IMR-90 (cell line): ENCODE data around the gene EVA1C. TPM values are rescaled to one million over a fixed set of nuclear protein-coding genes. Genes with fewer than 3 reads are reported as not detected.

Experiments
- ATAC-seq: fragments of 200-7000 bp; cut with Tn5 transposase; 2 replicates; pipeline ENCODE4 v1.9.1; 2020; ENCODE audit warnings: low read depth, mild to moderate bottlenecking, moderate library complexity
- BruUV-seq: library from RNA; stranded (reverse); fragments of 400-500 nt; replicated peaks from 2 replicates; lab custom pipeline; 2021; lab: Mats Ljungman, UMichigan
- CTCF ChIA-PET: fragments of 300-600 bp; formaldehyde crosslinking; extraction: SDS; loops from one replicate; lab custom pipeline; 2021; ENCODE audit warnings: antibody characterized with exemption; lab: Yijun Ruan, JAX
- POLR2A ChIA-PET: fragments of 300-600 bp; sonication (Branson Sonifier 250); formaldehyde crosslinking; loops from one replicate; lab custom pipeline; 2022; ENCODE audit warnings: antibody characterized with exemption; ENCODE audit not compliant: unreplicated experiment; lab: Charles Lee
- DNase-seq: peaks from one replicate; pipeline ENCODE4 v3.0.0; 2013
- H2AFZ ChIP-seq: replicated peaks from 2 replicates; pipeline ENCODE3; 2013; ENCODE audit warnings: low read length, mild to moderate bottlenecking; ENCODE audit not compliant: poor library complexity
- H2AK5ac ChIP-seq: 2 replicates; pipeline ENCODE4 v1.6.1; 2013; ENCODE audit warnings: low read depth, low read length, inconsistent platforms
- H2AK9ac ChIP-seq: replicated peaks from 2 replicates; pipeline ENCODE3; 2013; ENCODE audit warnings: mild to moderate bottlenecking, low read depth, low read length, moderate library complexity; ENCODE audit not compliant: poor library complexity
- H2BK120ac ChIP-seq: 2 replicates; pipeline ENCODE4 v1.6.1; 2013; ENCODE audit warnings: low read depth, low read length, inconsistent platforms
- H2BK15ac ChIP-seq: 3 replicates; pipeline ENCODE4 v1.6.1; 2013; ENCODE audit warnings: low read depth, low read length, inconsistent platforms
- H2BK20ac ChIP-seq: 2 replicates; pipeline ENCODE4 v1.6.1; 2013; ENCODE audit warnings: low read depth, mild to moderate bottlenecking, inconsistent platforms, low read length, moderate library complexity
- H2BK5ac ChIP-seq: 2 replicates; pipeline ENCODE4 v1.6.1; 2013; ENCODE audit warnings: mild to moderate bottlenecking, low read depth, low read length, inconsistent platforms; ENCODE audit not compliant: poor library complexity, severe bottlenecking
- H3K14ac ChIP-seq: replicated peaks from 2 replicates; pipeline ENCODE4 v1.6.1; 2013; ENCODE audit warnings: low read depth, low read length, inconsistent platforms
- H3K18ac ChIP-seq: 2 replicates; pipeline ENCODE4 v1.6.1; 2013; ENCODE audit warnings: low read depth, low read length, control low read depth
- H3K23ac ChIP-seq: 2 replicates; pipeline ENCODE4 v1.6.1; 2013; ENCODE audit warnings: low read depth, low read length, inconsistent platforms
- H3K27ac ChIP-seq: 2 replicates; pipeline ENCODE4 v1.5.1; 2013; ENCODE audit warnings: mild to moderate bottlenecking, control low read depth, low read length; ENCODE audit not compliant: insufficient read depth
- H3K27me3 ChIP-seq: 2 replicates; pipeline ENCODE4 v1.6.1; 2013; ENCODE audit warnings: low read length; ENCODE audit not compliant: control insufficient read depth, insufficient read depth
- H3K36me3 ChIP-seq: 2 replicates; pipeline ENCODE4 v1.6.1; 2013; ENCODE audit warnings: low read length, mixed read lengths; ENCODE audit not compliant: control insufficient read depth, insufficient read depth
- H3K4ac ChIP-seq: 2 replicates; pipeline ENCODE4 v1.6.1; 2013; ENCODE audit warnings: low read depth, low read length, inconsistent platforms
- H3K4me1 ChIP-seq: 2 replicates; pipeline ENCODE4 v1.6.1; 2013; ENCODE audit warnings: low read length, mixed read lengths; ENCODE audit not compliant: control insufficient read depth, insufficient read depth
- H3K4me2 ChIP-seq: 2 replicates; pipeline ENCODE4 v1.6.1; 2013; ENCODE audit warnings: low read depth, mild to moderate bottlenecking, control low read depth, low read length, moderate library complexity
- H3K4me3 ChIP-seq: 2 replicates; pipeline ENCODE4 v1.5.1; 2013; ENCODE audit warnings: low read depth, mild to moderate bottlenecking, control low read depth, low read length, moderate library complexity; ENCODE audit not compliant: insufficient read depth
- H3K56ac ChIP-seq: 2 replicates; pipeline ENCODE4 v1.6.1; 2013; ENCODE audit warnings: low read length, inconsistent platforms; ENCODE audit not compliant: insufficient read depth; ENCODE audit errors: extremely low read depth
- H3K79me1 ChIP-seq, 2 experiments: 2 replicates each; pipeline ENCODE4 v1.6.1; 2013; ENCODE audit warnings: low read length in 2 of 2, inconsistent platforms in 1 of 2, low read depth in 1 of 2
- H3K9ac ChIP-seq: 2 replicates; pipeline ENCODE4 v1.6.1; 2013; ENCODE audit warnings: low read depth, low read length, control low read depth
- H3K9me1 ChIP-seq: 2 replicates; pipeline ENCODE4 v1.6.1; 2013; ENCODE audit warnings: low read length, inconsistent platforms; ENCODE audit not compliant: insufficient read depth
- H3K9me3 ChIP-seq: 2 replicates; pipeline ENCODE4 v1.6.1; 2013; ENCODE audit warnings: low read length; ENCODE audit not compliant: control insufficient read depth, insufficient read depth
- H4K20me1 ChIP-seq: 2 replicates; pipeline ENCODE4 v1.6.1; 2013; ENCODE audit warnings: low read length, inconsistent platforms; ENCODE audit not compliant: insufficient read depth
- H4K5ac ChIP-seq: 2 replicates; pipeline ENCODE4 v1.6.1; 2013; ENCODE audit warnings: mild to moderate bottlenecking, low read depth, low read length, control low read depth
- H4K8ac ChIP-seq, 2 experiments: 2 replicates each; pipeline ENCODE4 v1.6.1; 2013; ENCODE audit warnings: low read depth in 2 of 2, low read length in 2 of 2, control low read depth in 1 of 2, inconsistent platforms in 1 of 2
- H4K91ac ChIP-seq: 2 replicates; pipeline ENCODE4 v1.6.1; 2013; ENCODE audit warnings: low read depth, low read length, inconsistent platforms; ENCODE audit not compliant: insufficient read depth
- BHLHE40 ChIP-seq: fragments of 150-350 bp; IDR thresholded peaks from 2 replicates; pipeline ENCODE4 v1.6.1; 2016; ENCODE audit warnings: mild to moderate bottlenecking, low read depth, low read length
- CEBPB ChIP-seq: IDR thresholded peaks from 2 replicates; pipeline ENCODE4 v1.6.1; 2012; ENCODE audit warnings: low read depth, low read length, improper control_type of control experiment
- CHD1 ChIP-seq: IDR thresholded peaks from 2 replicates; pipeline ENCODE4 v1.6.1; 2012; ENCODE audit warnings: low read depth, low read length, improper control_type of control experiment
- MAFK ChIP-seq: IDR thresholded peaks from 2 replicates; pipeline ENCODE4 v1.6.1; 2012; ENCODE audit warnings: low read depth, low read length, improper control_type of control experiment
- MAZ ChIP-seq: IDR thresholded peaks from 2 replicates; pipeline ENCODE4 v1.6.1; 2012; ENCODE audit warnings: low read depth, mild to moderate bottlenecking, low read length, improper control_type of control experiment, moderate library complexity, borderline replicate concordance
- MXI1 ChIP-seq: IDR thresholded peaks from 2 replicates; pipeline ENCODE4 v1.6.1; 2012; ENCODE audit warnings: low read depth, mild to moderate bottlenecking, low read length, moderate library complexity, borderline replicate concordance
- NFE2L2 ChIP-seq: fragments of 150-350 bp; IDR thresholded peaks from 2 replicates; pipeline ENCODE4 v1.6.1; 2016; ENCODE audit warnings: low read depth, mild to moderate bottlenecking, low read length
- POLR2A ChIP-seq: IDR thresholded peaks from 2 replicates; pipeline ENCODE4 v1.6.1; 2012; ENCODE audit warnings: mild to moderate bottlenecking, low read depth, low read length
- RAD21 ChIP-seq: IDR thresholded peaks from 2 replicates; pipeline ENCODE4 v1.6.1; 2012; ENCODE audit warnings: low read length, improper control_type of control experiment
- RCOR1 ChIP-seq: IDR thresholded peaks from 2 replicates; pipeline ENCODE4 v1.6.1; 2012; ENCODE audit warnings: mild to moderate bottlenecking, low read length, improper control_type of control experiment; ENCODE audit not compliant: insufficient replicate concordance
- RFX5 ChIP-seq: IDR thresholded peaks from 2 replicates; pipeline ENCODE4 v1.8.0; 2012; ENCODE audit warnings: low read depth, mild to moderate bottlenecking, low read length, moderate library complexity
- SMC3 ChIP-seq: fragments of 150-350 bp; IDR thresholded peaks from 2 replicates; pipeline ENCODE4 v1.6.1; 2016; ENCODE audit warnings: low read depth, mild to moderate bottlenecking, antibody characterized with exemption, low read length, moderate library complexity
- WGBS, 2 experiments: methylation state at CpG; one replicate each; pipeline versions ENCODE4 v1.1.5 to v1.1.7; 2013; ENCODE audit warnings: missing lambda C conversion rate in 2 of 2; ENCODE audit not compliant: insufficient read length in 1 of 2; ENCODE audit errors: extremely low coverage in 2 of 2; 5-methylcytosine and 5-hydroxymethylcytosine counted together
- dilution Hi-C: fragments of 300-500 bp; cut with HindIII; formaldehyde crosslinking; loops from one replicate; pipeline ENCODE4 v1.14.3; 2018; ENCODE audit warnings: low sequenced_read_pairs; ENCODE audit not compliant: unreplicated experiment
- in situ Hi-C: fragments of 300-500 bp; cut with MboI; formaldehyde crosslinking; loops from 3 replicates; pipeline ENCODE4 v1.14.3; 2019; ENCODE audit warnings: low sequenced_read_pairs, inconsistent platforms, mixed read lengths
- intact Hi-C: fragments of 100-400 bp; cut with micrococcal nuclease; formaldehyde crosslinking; loops from 2 replicates; pipeline ENCODE4 v1.10.0; 2022
- polyA plus RNA-seq, 3 experiments: library from polyadenylated mRNA; depleted of rRNA; stranded (reverse); fragments of >200 nt; gene quantifications; 2 replicates each; pipeline ENCODE4 v1.2.3, GENCODE V29; 2012; ENCODE audit warnings: low replicate concordance in 1 of 3
- total RNA-seq: library from RNA; depleted of rRNA; stranded (reverse); fragments of >200 nt; gene quantifications from 2 replicates; pipeline ENCODE4 v1.2.3, GENCODE V29; 2012
- TF ChIP-seq, protein P1 (sequence below): conservative IDR thresholded peaks from 2 replicates; pipeline ENCODE4 v1.5.1; 2012; ENCODE audit warnings: mild to moderate bottlenecking, low read depth, low read length, improper control_type of control experiment
- TF ChIP-seq, protein P2 (sequence below): fragments of 150-350 bp; IDR thresholded peaks from 2 replicates; pipeline ENCODE4 v1.6.1; 2016; ENCODE audit warnings: low read depth, mild to moderate bottlenecking, low read length, moderate library complexity, borderline replicate concordance
- TF ChIP-seq, protein P3 (sequence below): fragments of 150-350 bp; IDR thresholded peaks from 2 replicates; pipeline ENCODE4 v1.6.1; 2017; ENCODE audit warnings: mild to moderate bottlenecking, antibody characterized with exemption, low read length, low read depth

The EVA1C gene
- total and polyA plus RNA-seq, 2 of the 4 experiments (the other 2 are of a cell fraction), result 0.72 to 1.1 TPM

DNA sequence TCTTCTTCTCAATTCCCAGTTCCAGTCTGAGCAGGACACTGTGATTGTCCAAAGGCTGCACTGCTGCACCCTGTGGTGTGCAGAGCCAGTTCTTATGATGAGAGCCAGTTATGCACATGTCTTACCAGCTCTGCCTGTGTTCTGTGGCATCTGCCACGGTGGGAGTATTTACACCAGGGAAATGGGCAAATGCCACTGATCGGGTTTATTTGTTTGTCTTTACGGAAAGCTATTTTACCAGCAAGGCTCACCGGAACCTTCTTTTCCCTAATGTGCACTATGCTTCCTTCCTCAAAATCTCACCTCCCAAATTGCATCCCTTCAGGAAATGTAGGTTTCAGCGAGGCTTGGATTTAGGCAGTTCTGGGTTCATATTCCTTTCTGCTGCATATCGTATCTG lies 49.0 kb downstream of the EVA1C start:
- H3K56ac ChIP-seq, result no peak overlapping the region
- no peak overlapping the region for H2BK15ac ChIP-seq
- H3K4ac ChIP-seq, result no peak overlapping the region
- H3K9me1 ChIP-seq, result peaks cover 6% of the 10 kb centered on the region; the same call in 1 of the 2 replicates
- ChIA-PET POLR2A (no interaction called here), CTCF (no interaction called here)
- no CpG with 5 or more reads among the region's 6 CpGs for WGBS, 2 experiments
- peak overlapping the region; percentile 51; the same call in 1 of the 2 replicates for H2AK5ac ChIP-seq
- H4K91ac ChIP-seq, result no peak overlapping the region
- no peak overlapping the region for H3K27ac ChIP-seq
- 0 out of 2 replicates have a peak overlapping the region, but pooled peaks have one; percentile 23 for H3K23ac ChIP-seq
- no peak overlapping the region for H4K8ac ChIP-seq
- peaks cover 0 to 4% of the 10 kb centered on the region in 2 experiments; a peak in 1 of 4 replicates for H3K79me1 ChIP-seq
- no peaks in the 10 kb centered on the region for H3K27me3 ChIP-seq
- H4K5ac ChIP-seq, result no peak overlapping the region
- peaks cover 30% of the 10 kb centered on the region for H3K4me1 ChIP-seq
- no peaks in the 10 kb centered on the region for H3K36me3 ChIP-seq
- DNase-seq (no peak), ATAC-seq (no peak)
- H3K18ac ChIP-seq, result no peak overlapping the region
- 0 out of 2 replicates have a peak overlapping the region, but pooled peaks have one; percentile 26 for H3K14ac ChIP-seq
- H2BK5ac ChIP-seq, result no peak overlapping the region
- no TSS peak for BruUV-seq
- no peak overlapping the region for H3K9ac ChIP-seq
- no peak overlapping the region for H3K4me3 ChIP-seq
- no peak overlapping the region; the same call in 1 of the 2 replicates for H2BK20ac ChIP-seq
- no peak for TF ChIP-seq CHD1
- TF ChIP-seq RCOR1, result no peak
- TF ChIP-seq CEBPB, result no peak
- TF ChIP-seq, protein P1, sequence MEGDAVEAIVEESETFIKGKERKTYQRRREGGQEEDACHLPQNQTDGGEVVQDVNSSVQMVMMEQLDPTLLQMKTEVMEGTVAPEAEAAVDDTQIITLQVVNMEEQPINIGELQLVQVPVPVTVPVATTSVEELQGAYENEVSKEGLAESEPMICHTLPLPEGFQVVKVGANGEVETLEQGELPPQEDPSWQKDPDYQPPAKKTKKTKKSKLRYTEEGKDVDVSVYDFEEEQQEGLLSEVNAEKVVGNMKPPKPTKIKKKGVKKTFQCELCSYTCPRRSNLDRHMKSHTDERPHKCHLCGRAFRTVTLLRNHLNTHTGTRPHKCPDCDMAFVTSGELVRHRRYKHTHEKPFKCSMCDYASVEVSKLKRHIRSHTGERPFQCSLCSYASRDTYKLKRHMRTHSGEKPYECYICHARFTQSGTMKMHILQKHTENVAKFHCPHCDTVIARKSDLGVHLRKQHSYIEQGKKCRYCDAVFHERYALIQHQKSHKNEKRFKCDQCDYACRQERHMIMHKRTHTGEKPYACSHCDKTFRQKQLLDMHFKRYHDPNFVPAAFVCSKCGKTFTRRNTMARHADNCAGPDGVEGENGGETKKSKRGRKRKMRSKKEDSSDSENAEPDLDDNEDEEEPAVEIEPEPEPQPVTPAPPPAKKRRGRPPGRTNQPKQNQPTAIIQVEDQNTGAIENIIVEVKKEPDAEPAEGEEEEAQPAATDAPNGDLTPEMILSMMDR, result no peak
- TF ChIP-seq BHLHE40, result no peak
- no peak for TF ChIP-seq RFX5
- TF ChIP-seq MAFK, result no peak
- TF ChIP-seq MXI1, result no peak
- TF ChIP-seq, protein P2, sequence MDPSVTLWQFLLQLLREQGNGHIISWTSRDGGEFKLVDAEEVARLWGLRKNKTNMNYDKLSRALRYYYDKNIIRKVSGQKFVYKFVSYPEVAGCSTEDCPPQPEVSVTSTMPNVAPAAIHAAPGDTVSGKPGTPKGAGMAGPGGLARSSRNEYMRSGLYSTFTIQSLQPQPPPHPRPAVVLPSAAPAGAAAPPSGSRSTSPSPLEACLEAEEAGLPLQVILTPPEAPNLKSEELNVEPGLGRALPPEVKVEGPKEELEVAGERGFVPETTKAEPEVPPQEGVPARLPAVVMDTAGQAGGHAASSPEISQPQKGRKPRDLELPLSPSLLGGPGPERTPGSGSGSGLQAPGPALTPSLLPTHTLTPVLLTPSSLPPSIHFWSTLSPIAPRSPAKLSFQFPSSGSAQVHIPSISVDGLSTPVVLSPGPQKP, result no peak
- TF ChIP-seq MAZ, result no peak
- TF ChIP-seq, protein P3, sequence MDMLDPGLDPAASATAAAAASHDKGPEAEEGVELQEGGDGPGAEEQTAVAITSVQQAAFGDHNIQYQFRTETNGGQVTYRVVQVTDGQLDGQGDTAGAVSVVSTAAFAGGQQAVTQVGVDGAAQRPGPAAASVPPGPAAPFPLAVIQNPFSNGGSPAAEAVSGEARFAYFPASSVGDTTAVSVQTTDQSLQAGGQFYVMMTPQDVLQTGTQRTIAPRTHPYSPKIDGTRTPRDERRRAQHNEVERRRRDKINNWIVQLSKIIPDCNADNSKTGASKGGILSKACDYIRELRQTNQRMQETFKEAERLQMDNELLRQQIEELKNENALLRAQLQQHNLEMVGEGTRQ, result no peak
- TF ChIP-seq RAD21, result no peak
- TF ChIP-seq POLR2A, result no peak
- TF ChIP-seq SMC3, result no peak
- no peak for TF ChIP-seq NFE2L2
- dilution Hi-C loops, result no loop called here
- H3K9me3 ChIP-seq, result no peaks in the 10 kb centered on the region
- intact Hi-C loops, result no loop called here
- no peak overlapping the region; the same call in 1 of the 2 replicates for H2BK120ac ChIP-seq
- no peak overlapping the region for H2AFZ ChIP-seq
- no peak overlapping the region for H2AK9ac ChIP-seq
- in situ Hi-C loops, result no loop called here
- H4K20me1 ChIP-seq, result no peaks in the 10 kb centered on the region
- no peak overlapping the region for H3K4me2 ChIP-seq
